ENCODE data around the gene SLC9A2.

- TF ChIP-seq POLR2A (IDR thresholded peaks at IDR 0.05), result no peak
- TF ChIP-seq, protein P1, sequence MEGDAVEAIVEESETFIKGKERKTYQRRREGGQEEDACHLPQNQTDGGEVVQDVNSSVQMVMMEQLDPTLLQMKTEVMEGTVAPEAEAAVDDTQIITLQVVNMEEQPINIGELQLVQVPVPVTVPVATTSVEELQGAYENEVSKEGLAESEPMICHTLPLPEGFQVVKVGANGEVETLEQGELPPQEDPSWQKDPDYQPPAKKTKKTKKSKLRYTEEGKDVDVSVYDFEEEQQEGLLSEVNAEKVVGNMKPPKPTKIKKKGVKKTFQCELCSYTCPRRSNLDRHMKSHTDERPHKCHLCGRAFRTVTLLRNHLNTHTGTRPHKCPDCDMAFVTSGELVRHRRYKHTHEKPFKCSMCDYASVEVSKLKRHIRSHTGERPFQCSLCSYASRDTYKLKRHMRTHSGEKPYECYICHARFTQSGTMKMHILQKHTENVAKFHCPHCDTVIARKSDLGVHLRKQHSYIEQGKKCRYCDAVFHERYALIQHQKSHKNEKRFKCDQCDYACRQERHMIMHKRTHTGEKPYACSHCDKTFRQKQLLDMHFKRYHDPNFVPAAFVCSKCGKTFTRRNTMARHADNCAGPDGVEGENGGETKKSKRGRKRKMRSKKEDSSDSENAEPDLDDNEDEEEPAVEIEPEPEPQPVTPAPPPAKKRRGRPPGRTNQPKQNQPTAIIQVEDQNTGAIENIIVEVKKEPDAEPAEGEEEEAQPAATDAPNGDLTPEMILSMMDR (IDR thresholded peaks at IDR 0.05 in 4 of 5, conservative IDR thresholded peaks at IDR 0.05 in 1 of 5), result no peak
These were observed 16.0 kb downstream of the SLC9A2 start for GRCh38 chr2:102635317-102635716.

Data from gastrocnemius medialis (tissue), 4 donors.